ENCODE data around the gene FERD3L.

GRCh38 chr7:19095353-19095860, 49.8 kb downstream of the FERD3L start:
- no peak for TF ChIP-seq CTCF (conservative IDR thresholded peaks at IDR 0.05 in 1 of 2, IDR thresholded peaks at IDR 0.05 in 1 of 2; ENCODE audit: extremely low read depth in 1 of 2, insufficient read depth in 1 of 2, low read depth in 1 of 2, low read length in 2 of 2)
- TF ChIP-seq EZH2 (IDR thresholded peaks at IDR 0.05; ENCODE audit: borderline replicate concordance, low read length), result no peak
